Endodermal cell (in vitro differentiated cells): ENCODE data around the gene CCDC9. TPM values are rescaled to one million over a fixed set of nuclear protein-coding genes. Genes with fewer than 3 reads are reported as not detected.
"Not testable (repeated sequence)": the region's sequence is repeated elsewhere in the genome, so short reads cannot be mapped to it uniquely, and the experiment has no call there.

Source experiments
- DNase-seq: peaks from one replicate; pipeline ENCODE4 v3.0.0-alpha.2; 2017
- H3K27ac ChIP-seq: 2 replicates; pipeline ENCODE4 v1.5.1; 2013; ENCODE audit warnings: mild to moderate bottlenecking, low read depth, low read length, moderate library complexity
- H3K27me3 ChIP-seq: 2 replicates; pipeline ENCODE4 v1.6.1; 2013; ENCODE audit warnings: mild to moderate bottlenecking, low read length, moderate library complexity; ENCODE audit not compliant: insufficient read depth, control insufficient read depth, poor library complexity, severe bottlenecking
- H3K36me3 ChIP-seq: 2 replicates; pipeline ENCODE4 v1.7.0; 2013; ENCODE audit warnings: mild to moderate bottlenecking, low read length, moderate library complexity; ENCODE audit not compliant: control insufficient read depth, insufficient read depth
- H3K4me1 ChIP-seq: one replicate; pipeline ENCODE4 v1.7.0; 2013; ENCODE audit warnings: low read length; ENCODE audit not compliant: control insufficient read depth, insufficient read depth
- H3K4me3 ChIP-seq: 2 replicates; pipeline ENCODE4 v1.5.1; 2013; ENCODE audit warnings: mild to moderate bottlenecking, low read length, moderate library complexity
- H3K9ac ChIP-seq: 2 replicates; pipeline ENCODE4 v1.6.1; 2013; ENCODE audit warnings: mild to moderate bottlenecking, low read length, moderate library complexity; ENCODE audit not compliant: poor library complexity, severe bottlenecking; ENCODE audit errors: extremely low read depth
- H3K9me3 ChIP-seq: 2 replicates; pipeline ENCODE4 v1.6.1; 2013; ENCODE audit warnings: mild to moderate bottlenecking, low read length, moderate library complexity; ENCODE audit not compliant: control insufficient read depth
- H3K27ac Mint-ChIP-seq: 2 replicates; pipeline ENCODE4 v1.8.0; 2020; ENCODE audit warnings: mixed read lengths
- H3K27me3 Mint-ChIP-seq: 2 replicates; pipeline ENCODE4 v1.8.0; 2021; ENCODE audit warnings: mild to moderate bottlenecking, mixed read lengths; ENCODE audit not compliant: insufficient read depth
- H3K36me3 Mint-ChIP-seq: 2 replicates; pipeline ENCODE4 v1.8.0; 2020; ENCODE audit warnings: low read depth, mixed read lengths
- H3K4me1 Mint-ChIP-seq: 2 replicates; pipeline ENCODE4 v1.8.0; 2020; ENCODE audit warnings: mixed read lengths
- H3K4me3 Mint-ChIP-seq: 2 replicates; pipeline ENCODE4 v1.8.0; 2020; ENCODE audit warnings: mild to moderate bottlenecking, moderate library complexity, mixed read lengths
- H3K9me3 Mint-ChIP-seq: 2 replicates; pipeline ENCODE4 v1.8.0; 2020; ENCODE audit warnings: mild to moderate bottlenecking, mixed read lengths
- WGBS, 2 experiments: methylation state at CpG; one replicate each; pipeline versions ENCODE4 v1.1.5 to v1.1.7; 2013; ENCODE audit warnings: missing lambda C conversion rate in 2 of 2, mixed read lengths in 1 of 2; ENCODE audit not compliant: insufficient coverage in 1 of 2, insufficient read length in 1 of 2; 5-methylcytosine and 5-hydroxymethylcytosine counted together
- total RNA-seq, 2 donors: library from RNA; stranded (reverse); fragmentation: NEBNext Ultra II Directional in 1 of 2; extraction: Animal tissue kit (Norgen Biotek cat#: 25700) in 1 of 2; gene quantifications; 2 replicates in 1 of 2; 3 replicates in 1 of 2; pipeline ENCODE4 v1.2.1, GENCODE V29; 2021
- TF ChIP-seq, protein P1 (sequence below): fragments of 200-600 bp; sonication (generic); conservative IDR thresholded peaks from 2 replicates; pipeline ENCODE4 v1.5.0; 2021; ENCODE audit warnings: antibody characterized with exemption, mild to moderate bottlenecking

Gene CCDC9
- total RNA-seq, 2 donors from 2014 or later, result 33.8 to 46.2 TPM

DNA sequence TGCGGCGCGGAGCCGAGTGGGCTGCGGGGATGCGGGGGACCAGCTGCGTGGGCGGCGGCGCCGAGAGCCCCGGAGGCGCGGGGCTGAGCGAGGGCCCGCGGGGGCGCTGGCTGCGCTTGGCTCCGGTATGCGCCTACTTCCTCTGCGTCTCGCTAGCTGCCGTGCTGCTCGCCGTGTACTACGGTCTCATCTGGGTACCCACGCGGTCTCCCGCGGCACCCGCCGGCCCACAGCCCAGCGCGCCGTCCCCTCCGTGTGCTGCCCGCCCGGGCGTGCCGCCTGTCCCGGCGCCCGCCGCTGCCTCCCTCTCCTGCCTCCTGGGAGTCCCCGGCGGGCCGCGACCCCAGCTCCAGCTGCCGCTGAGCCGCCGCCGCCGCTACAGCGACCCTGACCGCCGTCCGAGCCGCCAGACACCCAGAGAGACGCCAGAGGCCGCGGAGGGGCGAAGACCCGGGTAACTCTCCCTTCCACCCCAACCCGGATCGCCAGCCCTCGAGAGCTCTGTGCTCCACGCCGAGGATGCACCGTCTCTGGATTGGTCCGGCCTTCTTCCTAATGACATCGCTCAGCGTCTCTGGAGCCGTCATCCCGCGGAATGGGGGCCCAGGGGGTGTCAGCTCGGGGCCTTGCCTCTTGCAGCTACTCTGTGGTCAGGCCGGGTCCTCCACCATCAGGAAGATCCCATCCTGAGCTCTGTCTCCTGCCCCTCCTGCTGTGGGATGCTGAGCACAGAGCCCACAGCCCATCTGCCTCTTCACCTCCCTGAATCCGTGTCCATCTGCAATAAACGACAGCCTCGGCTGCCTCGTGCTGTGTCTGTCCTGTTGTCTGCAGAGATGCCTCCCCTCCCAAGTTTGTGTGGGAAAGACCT lies 18.8 kb downstream of the CCDC9 start:
- Mint-ChIP-seq H3K4me3 (peak overlapping the region; percentile 80), H3K36me3 (peaks cover 15% of the 10 kb centered on the region), H3K4me1 (peaks cover 8% of the 10 kb centered on the region), H3K9me3 (no peaks in the 10 kb centered on the region), H3K27me3 (peaks cover 12% of the 10 kb centered on the region), H3K27ac (peak overlapping the region; percentile 35)
- peaks cover 21% of the 10 kb centered on the region for H3K36me3 ChIP-seq
- H3K4me3 ChIP-seq, result peak overlapping the region; percentile 70
- peak; percentile 75 for DNase-seq
- H3K9me3 ChIP-seq, result no peaks in the 10 kb centered on the region
- peak overlapping the region; percentile 63 for H3K27ac ChIP-seq
- peak overlapping the region; percentile 8 for H3K9ac ChIP-seq
- no peaks in the 10 kb centered on the region for H3K27me3 ChIP-seq
- no peaks in the 10 kb centered on the region for H3K4me1 ChIP-seq
- TF ChIP-seq, protein P1, sequence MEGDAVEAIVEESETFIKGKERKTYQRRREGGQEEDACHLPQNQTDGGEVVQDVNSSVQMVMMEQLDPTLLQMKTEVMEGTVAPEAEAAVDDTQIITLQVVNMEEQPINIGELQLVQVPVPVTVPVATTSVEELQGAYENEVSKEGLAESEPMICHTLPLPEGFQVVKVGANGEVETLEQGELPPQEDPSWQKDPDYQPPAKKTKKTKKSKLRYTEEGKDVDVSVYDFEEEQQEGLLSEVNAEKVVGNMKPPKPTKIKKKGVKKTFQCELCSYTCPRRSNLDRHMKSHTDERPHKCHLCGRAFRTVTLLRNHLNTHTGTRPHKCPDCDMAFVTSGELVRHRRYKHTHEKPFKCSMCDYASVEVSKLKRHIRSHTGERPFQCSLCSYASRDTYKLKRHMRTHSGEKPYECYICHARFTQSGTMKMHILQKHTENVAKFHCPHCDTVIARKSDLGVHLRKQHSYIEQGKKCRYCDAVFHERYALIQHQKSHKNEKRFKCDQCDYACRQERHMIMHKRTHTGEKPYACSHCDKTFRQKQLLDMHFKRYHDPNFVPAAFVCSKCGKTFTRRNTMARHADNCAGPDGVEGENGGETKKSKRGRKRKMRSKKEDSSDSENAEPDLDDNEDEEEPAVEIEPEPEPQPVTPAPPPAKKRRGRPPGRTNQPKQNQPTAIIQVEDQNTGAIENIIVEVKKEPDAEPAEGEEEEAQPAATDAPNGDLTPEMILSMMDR, result no peak
- WGBS, 2 experiments, result 8 to 10% methylated on average over 46 to 82 of the region's 82 CpGs

DNA sequence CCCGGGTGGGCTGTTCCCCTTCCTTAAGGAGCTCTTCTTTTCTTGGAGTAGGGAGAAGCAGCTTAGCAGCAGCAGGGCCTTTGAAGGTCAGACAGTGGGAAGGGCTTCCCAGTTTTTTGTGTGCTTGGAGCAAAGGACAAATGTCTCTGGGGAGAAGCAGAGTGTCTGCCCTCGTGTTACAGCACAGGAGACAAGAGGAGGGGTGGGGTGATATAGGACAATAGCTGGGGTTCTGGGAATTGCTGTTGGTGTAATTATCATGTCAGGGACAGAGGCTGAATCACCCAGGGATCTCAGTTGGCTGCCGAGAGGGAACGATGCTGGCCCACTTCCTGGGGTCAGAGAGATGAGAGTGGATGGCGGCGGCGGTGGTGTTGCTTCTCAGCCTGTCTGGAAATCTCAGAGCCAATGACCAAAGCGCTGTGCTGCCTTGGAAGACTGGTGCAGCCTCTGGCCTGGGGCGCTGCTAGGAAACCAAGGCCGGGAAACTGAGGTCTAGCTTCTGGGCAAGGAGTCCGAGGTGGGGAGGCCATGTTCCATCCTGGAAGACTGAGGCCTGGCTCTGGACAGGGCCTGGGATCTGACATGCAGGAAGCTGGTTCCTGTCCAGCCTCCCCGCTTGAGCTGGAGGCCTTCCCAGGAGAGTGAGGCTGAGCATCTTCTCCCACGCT lies 19.6 kb downstream of the CCDC9 start:
- Histone ChIP-seq H3K4me3 (peak overlapping the region; percentile 70), H3K27ac (peak overlapping the region; percentile 4), H3K9me3 (no peaks in the 10 kb centered on the region), H3K27me3 (no peaks in the 10 kb centered on the region), H3K36me3 (peaks cover 14% of the 10 kb centered on the region), H3K4me1 (no peaks in the 10 kb centered on the region), H3K9ac (no peak overlapping the region)
- Mint-ChIP-seq H3K27ac (peak overlapping the region; percentile 35), H3K4me3 (peak overlapping the region; percentile 80), H3K36me3 (peaks cover 8% of the 10 kb centered on the region), H3K27me3 (peaks cover 12% of the 10 kb centered on the region), H3K9me3 (no peaks in the 10 kb centered on the region), H3K4me1 (peaks cover 8% of the 10 kb centered on the region)
- TF ChIP-seq, protein P1, result no peak
- peak; percentile 53 for DNase-seq
- WGBS, 2 experiments, result 84% methylated on average over 9 to 11 of the region's 13 CpGs

- 93% methylated on average over 3 of the region's 3 CpGs; no CpG with 5 or more reads in 1 of the 2 experiments for WGBS, 2 experiments
- H3K27ac ChIP-seq, H3K9me3 Mint-ChIP-seq, H3K36me3 Mint-ChIP-seq, H3K4me3 ChIP-seq, DNase-seq, H3K9ac ChIP-seq, H3K27me3 ChIP-seq, H3K9me3 ChIP-seq, H3K4me1 ChIP-seq, H3K4me1 Mint-ChIP-seq, H3K27ac Mint-ChIP-seq, H3K36me3 ChIP-seq: not testable (repeated sequence)
- Mint-ChIP-seq H3K27me3 (peaks cover 12% of the 10 kb centered on the region), H3K4me3 (peak overlapping the region; percentile 80)
Observed at GRCh38 chr19:47276513-47276912, 20.2 kb downstream of the CCDC9 start.
